Activated effector memory CD4-positive, alpha-beta T cell treated with anti-CD3 and anti-CD28 coated beads, Interleukin-2, amount 50 U/mL, for 16 hours (primary cell): Measurements from ENCODE around the gene PMAIP1.

ENCODE experiments used
- DNase-seq: peaks from one replicate; pipeline ENCODE4 v3.0.0-alpha.2; 2020

The PMAIP1 gene

DNA sequence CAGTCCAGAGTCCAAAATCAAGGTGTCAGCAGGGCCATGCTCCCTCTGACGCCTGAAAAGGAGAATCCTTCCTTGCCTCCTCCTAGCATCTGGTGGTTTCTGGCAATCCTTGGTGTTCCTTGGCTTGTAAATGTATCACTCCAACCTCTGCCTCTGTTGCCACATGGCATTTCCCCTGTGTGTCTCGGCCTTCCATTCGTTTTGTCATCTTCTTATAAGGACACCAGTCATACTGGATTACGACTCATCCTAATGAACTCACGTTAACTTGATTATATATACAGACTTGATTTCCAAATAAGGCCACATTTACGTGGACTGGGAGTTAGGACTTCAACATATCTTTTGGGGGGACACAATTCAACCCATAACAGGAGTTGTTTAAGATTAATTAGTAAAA is 15.8 kb downstream of the PMAIP1 start:
- no peak for DNase-seq

DNA sequence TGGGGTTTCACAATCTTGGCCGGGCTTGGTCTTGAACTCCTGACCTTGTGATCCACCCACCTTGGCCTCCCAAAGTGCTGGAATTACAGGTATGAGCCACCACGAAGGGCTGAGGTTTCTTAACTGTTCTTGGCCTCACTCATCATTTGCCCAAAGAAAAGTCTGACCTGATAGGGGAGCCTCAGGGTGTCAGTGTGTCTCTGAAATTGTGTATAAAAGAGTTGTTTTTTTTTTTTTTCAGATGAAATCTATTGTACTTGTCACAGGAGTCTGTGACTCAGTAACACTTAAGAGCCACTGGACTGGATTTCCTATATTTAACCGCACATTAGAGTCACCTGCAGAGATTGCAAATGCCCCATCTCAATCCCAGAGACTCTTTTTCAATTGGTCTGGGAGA is 16.9 kb downstream of the PMAIP1 start:
- no peak for DNase-seq

DNA sequence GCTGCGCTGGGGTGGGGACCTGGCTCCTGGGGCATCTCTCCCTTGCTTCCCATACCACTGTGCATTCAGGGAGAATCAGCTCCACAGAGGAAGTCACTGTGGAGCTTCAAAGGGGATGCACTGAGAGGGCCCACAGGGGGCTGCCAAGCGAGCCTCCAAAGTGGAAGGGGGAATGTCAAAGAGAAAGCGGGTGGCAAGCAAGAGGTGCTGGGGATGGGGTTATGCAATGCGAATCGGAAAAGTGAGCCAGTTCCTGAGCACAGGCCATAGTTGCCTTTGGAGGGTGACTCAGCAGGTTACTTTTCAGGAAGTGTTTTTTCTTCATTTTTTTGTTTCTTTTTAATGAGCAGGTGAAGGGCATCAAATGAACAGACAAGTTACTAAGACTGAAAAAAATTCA is 17.6 kb downstream of the PMAIP1 start:
- DNase-seq, result no peak

DNA sequence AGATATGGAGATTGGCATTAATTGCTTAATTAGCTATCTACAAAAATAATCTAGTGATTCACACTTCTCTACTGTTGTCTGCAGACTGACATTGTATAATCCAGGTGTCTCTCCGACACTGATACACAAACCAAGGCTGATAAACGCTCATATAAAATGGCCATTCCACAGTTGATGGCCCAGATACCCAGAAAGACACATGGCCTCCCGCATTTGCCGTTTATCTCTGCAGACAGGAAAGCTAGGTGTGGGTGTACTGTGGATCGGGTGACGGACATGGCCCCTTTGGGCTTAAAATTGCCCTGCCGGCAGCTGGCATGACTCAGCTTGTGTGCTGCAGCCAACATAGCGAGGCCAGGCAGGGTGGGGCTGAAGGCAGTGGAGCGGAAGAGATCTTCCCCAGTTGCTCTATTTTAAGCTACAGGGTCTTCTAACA is 18.5 kb downstream of the PMAIP1 start:
- DNase-seq, result no peak

DNA sequence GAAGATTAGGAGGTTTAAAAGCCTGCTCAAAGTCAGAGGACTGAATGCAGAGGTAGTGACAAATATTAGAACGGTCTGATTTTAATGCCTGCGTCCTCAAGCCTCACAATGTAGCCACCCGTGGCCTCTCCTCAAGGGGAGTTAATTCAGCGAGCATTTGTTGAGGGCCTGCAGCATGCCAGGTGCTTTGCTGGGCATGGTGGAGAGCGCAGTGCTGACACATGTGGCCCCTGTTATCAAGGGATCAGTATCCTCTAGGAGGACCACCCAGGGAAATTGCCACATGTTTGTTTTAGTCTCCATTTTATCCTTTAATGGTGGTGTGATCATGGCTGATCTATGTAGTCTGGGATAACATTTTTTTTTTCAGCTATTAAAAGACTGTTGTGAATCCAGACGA is 19.2 kb downstream of the PMAIP1 start:
- no peak for DNase-seq

DNA sequence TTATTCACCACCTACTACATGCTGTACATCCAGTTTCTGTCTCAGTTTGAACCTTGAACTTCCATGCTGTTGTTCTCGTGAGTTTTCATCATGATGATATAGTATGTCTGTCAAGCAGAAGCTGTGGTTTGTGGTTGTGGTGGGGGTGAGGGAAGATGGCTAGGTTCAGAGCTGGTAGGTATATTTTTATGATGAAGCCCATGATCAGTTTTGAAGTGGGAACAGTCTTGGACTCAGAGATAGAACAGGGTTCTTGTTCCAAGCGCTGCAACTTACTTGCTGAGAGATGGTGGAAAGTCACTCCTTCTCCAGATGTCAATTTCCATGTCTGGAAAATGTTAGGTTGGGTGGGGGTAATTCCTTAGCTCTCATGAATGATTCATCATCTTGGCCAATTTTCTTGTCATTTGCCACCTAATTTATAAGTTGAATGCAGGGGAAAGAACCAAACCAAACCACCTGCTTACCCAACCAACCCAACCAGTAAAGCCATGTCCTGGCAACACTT is 21.6 kb downstream of the PMAIP1 start:
- DNase-seq, result no peak

DNA sequence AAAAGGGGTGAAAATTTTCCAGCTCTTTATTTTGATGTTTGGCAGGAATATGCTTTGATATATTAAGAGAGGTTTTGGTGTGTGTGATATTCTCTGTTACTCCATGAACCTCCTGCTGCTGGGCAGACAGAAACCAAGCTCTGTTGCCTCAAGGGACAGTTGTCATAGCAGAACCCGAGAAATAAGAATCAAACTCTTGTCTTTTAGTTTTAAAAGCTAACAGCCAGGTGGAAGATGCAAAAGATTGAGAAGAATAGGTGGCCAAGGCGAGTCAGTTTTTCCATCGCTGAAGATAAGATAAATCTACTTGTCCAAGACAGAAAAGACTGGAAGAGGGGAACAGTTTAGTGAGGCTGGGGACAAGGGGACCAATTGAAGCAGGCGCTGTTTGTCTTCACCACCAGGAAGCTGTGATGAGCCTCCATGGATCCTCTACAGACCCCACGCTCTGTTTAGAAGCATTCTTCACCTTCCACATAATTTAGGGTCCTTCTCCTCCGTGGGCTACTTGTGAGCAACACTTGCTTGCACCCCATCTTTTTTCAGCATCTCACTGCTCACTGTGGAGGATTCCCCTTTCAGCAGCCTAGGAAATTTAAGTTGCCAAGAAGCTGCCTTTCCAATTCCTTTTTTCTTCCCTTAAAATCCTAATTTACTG is 23.9 kb downstream of the PMAIP1 start:
- no peak for DNase-seq

DNA sequence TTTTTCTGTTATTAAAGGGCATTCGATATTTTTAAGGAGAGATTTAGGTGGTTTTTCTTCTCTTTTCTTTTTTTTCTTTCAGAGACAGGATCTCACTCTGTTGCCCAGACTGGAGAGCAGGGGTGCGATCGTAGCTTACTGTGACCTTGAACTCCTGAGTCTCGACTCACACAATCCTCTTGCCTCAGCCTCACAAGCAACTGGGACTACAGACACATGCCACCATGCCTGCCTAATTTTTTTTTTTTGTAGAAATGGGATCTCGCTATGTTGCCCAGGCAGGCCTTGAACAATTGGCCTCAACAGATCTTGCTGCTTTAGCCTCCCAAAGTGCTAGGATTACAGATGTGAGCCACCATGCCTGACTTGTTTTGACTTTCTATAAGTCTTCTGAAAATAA is 26.3 kb downstream of the PMAIP1 start:
- DNase-seq, result no peak

DNA sequence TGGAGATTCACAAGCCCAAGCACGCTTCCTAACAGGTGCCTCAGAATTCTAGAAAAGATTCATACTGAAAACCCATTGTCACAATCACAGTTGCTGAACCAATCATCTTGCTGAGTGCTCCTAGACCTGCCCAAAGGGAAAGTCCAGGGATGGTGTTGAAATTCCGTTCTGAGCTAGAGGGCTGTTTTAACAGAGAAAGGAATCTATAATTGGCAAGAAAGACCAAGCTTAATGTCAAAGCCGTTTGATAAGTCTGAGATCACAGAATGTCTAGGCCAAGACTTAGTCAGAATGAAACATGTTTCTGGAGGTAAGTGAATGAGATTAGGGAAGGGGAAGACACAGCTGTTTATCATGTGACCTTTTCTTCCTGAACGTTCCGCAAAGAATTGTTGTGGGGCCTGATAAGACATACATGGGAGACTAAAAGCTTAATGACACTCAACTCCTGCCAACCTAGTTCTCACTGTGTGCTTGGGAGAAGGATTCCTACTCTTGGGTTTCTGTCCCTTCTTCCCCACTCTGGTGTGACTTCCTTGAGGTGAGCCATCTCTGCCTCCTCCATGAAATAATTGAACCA is 27.5 kb downstream of the PMAIP1 start:
- no peak for DNase-seq

DNA sequence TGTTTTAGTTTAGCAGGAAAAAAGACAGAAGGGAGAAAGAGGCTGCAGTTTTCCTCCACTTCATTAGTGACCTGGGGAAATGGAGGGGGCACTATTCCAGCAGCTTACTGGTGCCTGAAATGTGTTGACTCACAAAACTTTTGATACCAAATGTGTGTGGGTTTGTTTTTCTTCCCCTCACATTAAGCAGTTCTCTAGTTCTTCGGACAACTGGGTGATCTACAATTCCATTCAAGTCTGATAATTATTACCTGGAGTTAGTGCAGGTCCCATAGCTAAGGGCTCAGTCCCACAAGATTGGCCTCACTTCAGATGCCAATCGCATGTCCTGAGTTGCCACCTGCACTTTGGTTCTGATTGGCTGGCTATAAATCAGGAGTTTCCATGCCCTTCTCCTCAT is 28.4 kb downstream of the PMAIP1 start:
- no peak for DNase-seq

DNA sequence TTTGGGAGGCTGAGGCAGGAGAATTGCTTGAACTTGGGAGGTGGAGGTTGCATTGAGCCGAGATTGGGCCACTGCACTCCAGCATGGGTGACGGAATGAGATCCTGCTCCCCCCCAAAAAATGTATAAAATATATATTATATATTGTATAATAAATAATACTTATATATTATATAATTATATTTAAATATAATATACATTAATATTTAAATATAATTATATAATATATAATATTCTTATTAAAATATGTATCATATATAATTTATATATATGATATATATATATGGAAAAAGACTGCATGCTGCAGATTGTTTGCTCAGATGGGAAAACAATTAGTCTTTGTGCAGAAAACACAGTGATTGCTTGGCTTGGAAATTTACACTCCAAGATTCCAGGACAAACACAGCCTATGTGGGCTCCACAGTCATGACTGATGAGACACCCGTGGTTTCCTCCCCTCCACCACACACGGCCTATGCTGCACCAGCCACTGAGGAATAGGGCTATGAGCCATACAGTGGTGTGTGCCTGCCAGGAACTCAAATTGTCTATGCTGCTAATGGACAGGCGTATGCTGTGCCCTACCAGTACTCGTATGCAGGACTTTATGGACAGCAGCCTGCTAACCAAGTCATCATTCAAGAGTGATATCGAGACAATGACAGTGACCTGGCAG is 30.0 kb downstream of the PMAIP1 start:
- DNase-seq, result no peak

DNA sequence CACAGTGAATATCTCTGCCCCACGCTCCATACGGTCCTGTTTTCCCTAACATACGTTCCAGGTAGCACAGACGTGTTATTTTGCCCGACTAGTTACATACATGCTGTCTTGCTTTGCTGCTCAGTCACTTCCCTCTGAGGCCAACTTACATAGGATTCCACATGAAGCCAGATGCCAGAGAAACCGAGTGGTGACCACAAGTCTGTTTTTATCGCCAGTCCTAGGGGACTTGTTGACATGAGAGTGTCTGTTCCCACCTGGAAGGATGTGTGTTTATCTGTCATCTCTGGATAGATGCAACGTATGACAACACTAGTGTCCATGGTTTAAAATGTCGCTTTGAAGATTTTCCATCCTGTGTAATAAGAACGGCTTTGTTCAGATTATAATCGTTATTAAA is 32.6 kb downstream of the PMAIP1 start:
- DNase-seq, result no peak

DNA sequence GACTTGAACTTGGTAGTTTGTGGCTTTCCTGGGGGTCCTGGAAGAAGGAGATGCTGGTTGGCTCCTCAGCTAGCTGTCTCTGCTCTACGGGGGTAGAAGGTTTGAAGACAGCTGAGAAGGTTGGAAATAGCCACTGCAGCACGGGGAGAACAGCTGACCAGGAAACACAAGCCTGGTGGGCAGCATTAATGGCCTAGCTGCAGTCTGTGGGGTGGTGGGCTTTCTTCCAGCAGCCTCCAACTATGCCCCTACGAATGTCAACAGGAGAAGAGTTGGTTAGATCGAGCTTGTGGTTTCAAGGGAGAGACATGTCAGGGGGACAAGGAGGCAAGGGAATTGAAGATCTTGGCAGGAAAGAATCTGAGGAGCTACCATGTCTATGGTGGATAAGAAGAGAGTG is 38.9 kb downstream of the PMAIP1 start:
- no peak for DNase-seq

DNA sequence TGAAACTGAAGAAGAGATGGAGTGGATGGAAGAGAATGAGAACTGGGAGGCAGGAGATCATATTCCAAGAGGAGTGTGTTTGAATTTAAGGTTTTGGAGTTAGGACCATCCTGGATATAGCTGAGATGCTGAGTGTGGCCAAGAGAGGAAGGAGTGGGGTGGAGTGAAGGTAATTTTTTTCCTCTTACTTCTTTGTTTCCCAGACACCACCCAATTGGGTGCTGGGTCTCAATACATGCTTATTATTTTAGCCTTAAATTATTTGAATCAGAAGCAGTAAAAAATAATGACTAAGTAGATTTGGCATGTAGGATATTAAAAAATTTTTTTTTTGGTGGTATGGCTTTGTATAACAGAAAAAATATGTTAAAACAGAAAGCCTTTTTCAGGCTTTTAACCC is 39.3 kb downstream of the PMAIP1 start:
- DNase-seq, result no peak

DNA sequence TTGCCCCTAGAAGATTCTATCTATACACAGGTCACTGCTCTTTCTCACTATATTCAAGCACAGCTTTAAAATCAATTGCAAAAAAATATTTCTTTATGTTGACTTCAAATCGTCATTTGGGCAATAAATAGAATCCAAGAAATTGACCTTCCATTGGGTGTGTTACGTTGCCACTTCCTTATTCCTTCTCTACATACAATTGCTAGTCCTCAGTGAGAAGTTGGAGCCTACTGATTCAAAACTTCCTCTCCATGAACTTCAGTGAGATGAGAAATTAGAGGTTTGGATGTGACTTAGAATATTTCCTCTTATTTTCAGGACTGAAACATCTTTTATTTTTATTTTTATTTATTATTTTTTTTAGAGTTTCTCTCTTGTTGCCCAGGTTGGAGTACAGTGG is 40.3 kb downstream of the PMAIP1 start:
- DNase-seq, result no peak

DNA sequence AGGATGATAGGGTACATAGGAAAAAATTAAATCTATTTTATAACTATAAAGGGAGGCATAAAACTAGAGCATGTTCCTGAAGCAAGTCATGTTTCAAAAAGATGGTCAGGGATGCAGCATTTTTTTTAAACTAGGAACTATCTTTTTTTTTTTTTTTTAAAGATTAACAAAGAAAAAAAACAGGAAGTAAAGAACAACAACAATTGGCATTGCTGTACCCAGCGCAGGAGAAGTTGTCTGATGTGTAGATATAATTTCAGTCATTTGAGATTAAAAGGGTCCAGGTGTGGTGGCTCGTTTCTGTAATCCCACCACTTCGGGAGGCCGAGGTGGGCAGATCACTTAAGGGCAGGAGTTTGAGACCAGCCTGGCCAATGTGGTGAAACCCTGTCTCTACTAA is 41.5 kb downstream of the PMAIP1 start:
- DNase-seq, result no peak

DNA sequence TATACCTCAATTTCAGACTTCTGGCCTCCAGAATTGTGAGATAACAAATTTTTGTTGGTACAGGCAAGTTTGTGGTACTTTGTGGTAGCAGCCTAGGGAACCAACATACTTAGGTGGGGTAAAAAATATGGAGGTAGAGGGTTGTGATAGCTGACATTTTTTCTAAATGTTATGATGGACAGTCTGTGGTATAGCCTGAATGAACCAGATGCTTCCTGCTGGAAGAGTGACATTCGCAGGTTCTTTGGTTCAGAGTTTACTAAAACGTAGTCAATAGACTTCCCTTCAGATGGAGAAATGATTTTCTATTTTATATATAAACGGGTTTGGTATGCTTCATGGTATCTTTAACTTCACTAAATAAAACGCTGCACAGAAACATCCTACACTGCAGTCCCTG is 42.8 kb downstream of the PMAIP1 start:
- no peak for DNase-seq

DNA sequence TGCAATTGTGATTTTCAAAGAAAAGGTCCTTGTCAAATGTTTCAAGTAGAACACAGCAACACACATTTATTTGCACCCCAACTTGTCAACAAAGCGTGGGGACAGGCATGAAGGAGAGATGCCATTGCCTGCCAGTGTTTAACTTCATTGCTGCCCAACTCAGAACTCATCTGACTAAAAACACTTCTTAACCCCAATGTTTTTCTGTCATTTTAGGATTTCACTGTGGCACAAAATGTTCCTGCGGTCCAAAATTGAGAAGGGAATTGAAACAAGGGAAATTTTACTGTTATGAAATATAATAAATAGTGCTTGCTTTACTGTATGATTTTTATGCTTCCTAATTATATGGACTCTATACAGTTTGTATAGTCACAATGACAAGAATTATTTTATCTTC is 45.7 kb downstream of the PMAIP1 start:
- no peak for DNase-seq

DNA sequence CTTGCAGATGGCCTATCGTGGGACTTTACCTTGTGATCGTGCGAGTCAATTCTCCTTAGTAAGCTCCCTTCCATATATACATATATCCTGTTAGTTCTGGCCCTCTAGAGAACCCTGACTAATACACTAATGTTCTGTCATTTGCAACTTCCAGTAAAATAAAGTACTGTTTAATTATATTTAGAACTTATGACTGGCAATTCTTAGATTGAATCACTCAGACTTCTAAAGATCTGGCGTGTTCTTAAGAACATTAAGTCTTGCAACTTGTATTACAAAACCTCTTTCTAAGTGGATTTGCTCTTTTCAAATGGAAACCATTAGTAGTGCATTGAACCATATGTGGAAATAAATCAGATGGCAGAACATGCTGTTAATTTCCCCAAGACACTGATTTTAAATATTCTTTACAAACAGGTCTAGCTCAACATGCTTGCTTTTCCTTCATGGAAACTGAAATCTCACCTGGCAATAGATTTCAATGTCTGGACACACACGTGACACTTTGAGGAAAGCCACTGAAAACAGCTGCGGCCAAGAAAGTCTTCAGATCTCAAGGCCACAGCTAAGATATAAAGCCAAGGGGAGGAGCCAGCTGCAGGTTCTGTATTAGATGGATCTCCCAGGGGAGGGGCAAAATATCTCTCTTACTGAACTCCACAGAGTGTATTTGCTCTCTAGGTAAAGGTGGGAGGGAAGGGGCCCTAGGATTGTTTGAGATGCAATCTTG is 50.6 kb downstream of the PMAIP1 start:
- DNase-seq, result no peak

DNA sequence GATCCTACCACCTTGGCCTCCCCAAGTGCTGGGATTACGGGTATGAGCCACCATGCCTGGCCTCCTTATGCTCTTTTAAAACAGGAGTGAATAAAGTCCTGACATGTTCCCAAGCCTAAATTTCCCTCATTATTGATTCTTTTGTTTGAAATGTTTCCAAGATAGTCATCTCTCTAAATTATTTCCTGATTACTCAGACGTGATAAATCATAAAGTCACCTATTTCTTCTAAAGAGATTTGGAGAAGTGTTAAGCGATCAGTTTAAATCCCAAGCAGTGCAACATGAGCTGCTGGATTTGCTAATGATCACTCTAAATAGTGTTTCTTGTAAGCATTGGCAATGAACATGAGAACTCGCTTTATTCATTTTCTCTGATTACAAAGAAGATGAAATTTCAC is 51.8 kb downstream of the PMAIP1 start:
- DNase-seq, result no peak

DNA sequence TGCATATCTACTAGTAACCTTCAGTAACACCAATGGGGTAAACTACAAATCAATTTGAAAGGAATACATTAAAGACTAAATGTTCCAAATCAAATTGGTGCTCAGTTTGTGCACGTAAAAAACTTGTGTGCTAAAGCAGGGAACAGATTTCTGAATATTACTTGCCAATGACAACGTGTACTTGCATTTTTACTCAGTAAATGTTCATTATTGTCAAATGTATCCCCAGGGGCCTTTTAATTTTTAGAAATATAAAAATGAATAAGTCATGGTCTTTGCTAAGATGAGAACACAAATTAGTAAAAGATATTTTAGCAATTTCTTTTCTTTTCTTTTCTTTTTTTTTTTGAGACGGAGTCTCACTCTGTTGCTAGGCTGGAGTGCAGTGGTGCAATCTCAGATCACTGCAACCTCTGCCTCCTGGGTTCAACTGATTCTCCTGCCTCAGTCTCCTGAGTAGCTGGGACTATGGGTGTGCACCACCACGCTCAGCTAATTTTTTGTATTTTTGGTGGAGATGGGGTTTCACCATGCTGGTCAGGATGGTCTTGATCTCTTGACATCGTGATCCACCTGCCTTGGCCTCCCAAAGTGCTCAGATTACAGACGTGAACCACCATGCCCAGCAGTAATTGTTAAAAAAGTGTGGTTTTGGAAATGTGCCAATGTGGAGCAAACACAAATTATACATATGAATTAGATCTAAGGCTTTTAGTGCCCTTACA is 52.6 kb downstream of the PMAIP1 start:
- no peak for DNase-seq
